Mucosa of descending colon (tissue), 3 donors: Measurements from ENCODE around the gene FARS2. TPM values are rescaled to one million over a fixed set of nuclear protein-coding genes. Genes with fewer than 3 reads are reported as not detected.

ENCODE experiments used
- ATAC-seq: fragments of 200-7000 bp; cut with Tn5 transposase; one replicate; pipeline ENCODE4 v1.9.1; 2020; ENCODE audit warnings: mild to moderate bottlenecking, moderate library complexity
- DNase-seq, 3 donors: peaks; one replicate each; pipeline ENCODE4 v3.0.0-alpha.2; 2020
- H3K36me3 ChIP-seq: fragments of 200-600 bp; one replicate; pipeline ENCODE4 v1.8.0; 2021; ENCODE audit warnings: low read depth, mild to moderate bottlenecking
- H3K4me1 ChIP-seq: fragments of 200-600 bp; one replicate; pipeline ENCODE4 v1.8.0; 2021; ENCODE audit warnings: low read depth, mild to moderate bottlenecking
- H3K4me3 ChIP-seq: fragments of 200-600 bp; one replicate; pipeline ENCODE4 v1.8.0; 2021; ENCODE audit warnings: mild to moderate bottlenecking
- H3K9me3 ChIP-seq: fragments of 200-600 bp; one replicate; pipeline ENCODE4 v1.8.0; 2021; ENCODE audit warnings: mild to moderate bottlenecking
- CTCF ChIP-seq: fragments of 200-600 bp; IDR thresholded peaks from one replicate; pipeline ENCODE4 v1.8.0; 2022; ENCODE audit warnings: antibody characterized with exemption, mild to moderate bottlenecking
- intact Hi-C, 2 donors: fragments of 100-400 bp; cut with DNase I in 1 of 2; cut with micrococcal nuclease in 1 of 2; formaldehyde crosslinking; loops; one replicate each; pipeline versions ENCODE4 v1.11.0 to v1.11.1; 2022; cut with DNase I, micrococcal nuclease
- total RNA-seq, 3 donors: library from RNA; stranded (reverse); fragmentation: NEBNext Ultra II Directional in 2 of 3; extraction: Animal tissue kit (Norgen Biotek cat#: 25700) in 2 of 3; gene quantifications; one replicate each; pipeline versions ENCODE4 v1.2.1 to v1.2.4, GENCODE V29; 2021 to 2023
- donor health status: DM: no; HTN: no; CAD: no; lungs with moderate emphysema.
- donor health status: DM: no; HTN: no; CAD: no.
- donor health status: DM: no; HTN: yes; CAD: no.

The FARS2 gene
- total RNA-seq, 3 donors from 2014 or later: 15.2 to 21.6 (median 17.2) TPM

- DNase-seq (no peak), ATAC-seq (no peak)
- intact Hi-C loops: no loop called here
Observed at GRCh38 chr6:5767471-5767870, 506.2 kb downstream of the FARS2 start.

GRCh38 chr6:5771211-5771610, 509.9 kb downstream of the FARS2 start:
- H3K36me3 ChIP-seq: no peaks in the 10 kb centered on the region
- no peak overlapping the region for H3K4me3 ChIP-seq
- intact Hi-C loops: no loop called here
- H3K4me1 ChIP-seq: no peaks in the 10 kb centered on the region
- ATAC-seq: no peak
- H3K9me3 ChIP-seq: peaks cover 4% of the 10 kb centered on the region
- no peak for DNase-seq
- TF ChIP-seq CTCF: no peak

More at GRCh38 chr6:5767471-5767870, 506.2 kb downstream of the FARS2 start:
- TF ChIP-seq CTCF: no peak
- Histone ChIP-seq H3K36me3 (no peaks in the 10 kb centered on the region), H3K4me3 (no peak overlapping the region), H3K4me1 (no peaks in the 10 kb centered on the region), H3K9me3 (peaks cover 4% of the 10 kb centered on the region)

GRCh38 chr6:5771759-5772390, 510.6 kb downstream of the FARS2 start:
- H3K36me3 ChIP-seq: no peaks in the 10 kb centered on the region
- no peaks in the 10 kb centered on the region for H3K4me1 ChIP-seq
- peaks cover under 1% of the 10 kb centered on the region for H3K9me3 ChIP-seq
- H3K4me3 ChIP-seq: no peak overlapping the region
- ATAC-seq: no peak
- TF ChIP-seq CTCF: no peak
- DNase-seq: no peak
- intact Hi-C loops: no loop called here

- Histone ChIP-seq H3K9me3 (no peaks in the 10 kb centered on the region), H3K4me3 (no peak overlapping the region), H3K4me1 (no peaks in the 10 kb centered on the region), H3K36me3 (no peaks in the 10 kb centered on the region)
- intact Hi-C loops: no loop called here
- DNase-seq (no peak), ATAC-seq (no peak)
- no peak for TF ChIP-seq CTCF
Observed at GRCh38 chr6:5772408-5773120, 511.3 kb downstream of the FARS2 start.

DNA sequence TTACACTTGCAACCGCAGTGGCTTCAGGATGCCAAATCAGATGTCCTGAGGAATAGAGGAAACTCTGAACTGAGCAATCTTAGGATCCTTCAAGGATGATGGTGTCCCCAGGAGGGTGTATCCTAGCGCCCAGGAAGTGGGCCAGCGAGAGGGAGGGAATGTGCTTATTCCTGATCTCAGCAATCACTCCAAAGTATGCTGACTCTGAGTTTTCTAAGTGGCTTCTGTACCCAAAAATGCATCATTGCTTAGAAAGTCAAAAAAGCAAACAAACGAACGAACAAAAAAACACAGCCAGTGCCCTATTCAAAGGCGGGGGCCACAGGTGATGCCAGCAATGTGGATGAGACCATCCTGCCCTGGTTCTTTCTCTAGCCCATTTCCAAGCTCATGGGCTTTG, 514.8 kb downstream of the FARS2 start:
- DNase-seq (no peak), ATAC-seq (no peak)
- Histone ChIP-seq H3K9me3 (no peaks in the 10 kb centered on the region), H3K4me3 (no peak overlapping the region), H3K4me1 (no peaks in the 10 kb centered on the region), H3K36me3 (no peaks in the 10 kb centered on the region)
- intact Hi-C loops: no loop called here
- TF ChIP-seq CTCF: no peak
